ENCODE data around the gene CELF2. TPM values are rescaled to one million over a fixed set of nuclear protein-coding genes. Genes with fewer than 3 reads are reported as not detected.

Gene CELF2
- total and polyA plus RNA-seq, 2 of the 4 experiments (the other 2 are of a cell fraction): 3.5 to 6.6 TPM

- Histone ChIP-seq H3K18ac (ENCODE audit: low read depth, low read length) (no peak overlapping the region), H4K20me1 (ENCODE audit: insufficient read depth, low read length) (no peaks in the 10 kb centered on the region), H3K4me1 (ENCODE audit: control insufficient read depth, insufficient read depth, low read length) (no peaks in the 10 kb centered on the region), H3K36me3 (ENCODE audit: control insufficient read depth, insufficient read depth, low read length) (no peaks in the 10 kb centered on the region), H4K91ac (ENCODE audit: insufficient read depth, low read depth, low read length) (no peak overlapping the region), H3K14ac (replicated peaks; ENCODE audit: low read depth, low read length) (no peak overlapping the region), H2BK15ac (ENCODE audit: low read depth, low read length) (no peak overlapping the region), H3K23ac (ENCODE audit: low read depth, low read length) (no peak overlapping the region), H3K9ac (ENCODE audit: low read depth, low read length) (no peak overlapping the region), H2BK20ac (ENCODE audit: low read depth, low read length) (no peak overlapping the region), H3K79me1 (ENCODE audit: low read depth in 1 of 2, low read length in 2 of 2) (no peaks in the 10 kb centered on the region), H2AK9ac (replicated peaks; ENCODE audit: low read depth, low read length, poor library complexity) (no peak overlapping the region), H2AFZ (replicated peaks; ENCODE audit: low read length, poor library complexity) (no peak overlapping the region), H3K27ac (ENCODE audit: insufficient read depth, low read length) (no peak overlapping the region), H4K5ac (ENCODE audit: low read depth, low read length) (no peak overlapping the region), H3K9me1 (ENCODE audit: insufficient read depth, low read length) (no peaks in the 10 kb centered on the region), H3K9me3 (ENCODE audit: control insufficient read depth, insufficient read depth, low read length) (no peaks in the 10 kb centered on the region), H2AK5ac (ENCODE audit: low read depth, low read length) (no peak overlapping the region), H2BK120ac (ENCODE audit: low read depth, low read length) (no peak overlapping the region), H2BK5ac (ENCODE audit: low read depth, low read length, poor library complexity, severe bottlenecking) (no peak overlapping the region), H3K56ac (ENCODE audit: extremely low read depth, insufficient read depth, low read length) (no peak overlapping the region), H3K4me2 (ENCODE audit: low read depth, low read length) (no peak overlapping the region), H3K4me3 (ENCODE audit: insufficient read depth, low read depth, low read length) (no peak overlapping the region), H3K4ac (ENCODE audit: low read depth, low read length) (no peak overlapping the region), H4K8ac (ENCODE audit: low read depth in 2 of 2, low read length in 2 of 2) (no peak overlapping the region), H3K27me3 (ENCODE audit: control insufficient read depth, insufficient read depth, low read length) (no peaks in the 10 kb centered on the region)
- dilution Hi-C loops (cut with HindIII; ENCODE audit: low sequenced_read_pairs, unreplicated experiment) (no loop called here), intact Hi-C loops (cut with micrococcal nuclease) (no loop called here), in situ Hi-C loops (cut with MboI; ENCODE audit: low sequenced_read_pairs) (no loop called here)
- WGBS, 2 experiments (ENCODE audit: extremely low coverage in 2 of 2, insufficient read length in 1 of 2): 79% methylated on average over 9 of the region's 11 CpGs; no CpG with 5 or more reads in 1 of the 2 experiments
- CTCF ChIA-PET: no interaction called here
- POLR2A ChIA-PET (ENCODE audit: unreplicated experiment): no interaction called here
- TF ChIP-seq MAFK (IDR thresholded peaks at IDR 0.05; ENCODE audit: low read depth, low read length) (no peak), FOS (IDR thresholded peaks at IDR 0.05; ENCODE audit: low read depth, low read length) (no peak), CTCF (conservative IDR thresholded peaks at IDR 0.05; ENCODE audit: low read depth, low read length) (no peak), POLR2A (IDR thresholded peaks at IDR 0.05; ENCODE audit: low read depth, low read length) (no peak), BHLHE40 (IDR thresholded peaks at IDR 0.05; ENCODE audit: low read depth, low read length) (no peak), CEBPB (IDR thresholded peaks at IDR 0.05; ENCODE audit: low read depth, low read length) (no peak)
- no TSS peak for BruUV-seq (replicated peaks)
- peak; percentile 1 for DNase-seq
- ATAC-seq (ENCODE audit: low read depth): no peak
Measured at GRCh38 chr10:11112718-11113117, 95.0 kb downstream of the CELF2 start.
